Natural killer cell (primary cell): ENCODE results near the gene DIO1. TPM values are rescaled to one million over a fixed set of nuclear protein-coding genes. Genes with fewer than 3 reads are reported as not detected.
A peak's percentile ranks its signal among the peaks of the same experiment; 100 is the strongest.

ENCODE experiments used
- ATAC-seq, 3 donors: fragments of 150-1000 bp in 2 of 3; fragments of 200-7000 bp in 1 of 3; cut with Tn5 transposase; 1 replicate in 1 of 3; 2 replicates in 2 of 3; pipeline ENCODE4 v1.10.0; 2021; ENCODE audit warnings: mild to moderate bottlenecking in 2 of 3, moderate library complexity in 2 of 3
- DNase-seq, 2 donors: peaks; one replicate each; pipeline versions ENCODE4 v3.0.0 to v3.0.0-alpha.2; 2013 to 2021; ENCODE audit warnings: mixed read lengths in 1 of 2
- H3K27ac ChIP-seq: one replicate; pipeline ENCODE4 v1.5.1; 2013; ENCODE audit warnings: mild to moderate bottlenecking, low read length
- H3K27me3 ChIP-seq: one replicate; pipeline ENCODE4 v1.6.1; 2013; ENCODE audit warnings: low read length; ENCODE audit not compliant: control insufficient read depth, insufficient read depth
- H3K36me3 ChIP-seq: one replicate; pipeline ENCODE4 v1.6.1; 2013; ENCODE audit warnings: low read length; ENCODE audit not compliant: control insufficient read depth, insufficient read depth
- H3K4me1 ChIP-seq: one replicate; pipeline ENCODE4 v1.6.1; 2013; ENCODE audit warnings: low read length; ENCODE audit not compliant: control insufficient read depth, insufficient read depth
- H3K4me3 ChIP-seq: one replicate; pipeline ENCODE4 v1.5.1; 2013; ENCODE audit warnings: low read length
- H3K9me3 ChIP-seq: one replicate; pipeline ENCODE4 v1.6.1; 2013; ENCODE audit warnings: low read length; ENCODE audit not compliant: control insufficient read depth, insufficient read depth
- H3K27ac Mint-ChIP-seq, 2 donors: one replicate each; pipeline ENCODE4 v1.8.0; 2022; ENCODE audit warnings: mild to moderate bottlenecking in 2 of 2, mixed read lengths in 2 of 2, moderate library complexity in 1 of 2
- H3K27me3 Mint-ChIP-seq, 2 donors: one replicate each; pipeline ENCODE4 v1.8.0; 2022; ENCODE audit warnings: low read depth in 2 of 2, mixed read lengths in 2 of 2
- H3K36me3 Mint-ChIP-seq: one replicate; pipeline ENCODE4 v1.8.0; 2022; ENCODE audit warnings: mixed read lengths
- H3K4me1 Mint-ChIP-seq, 2 donors: one replicate each; pipeline ENCODE4 v1.8.0; 2022; ENCODE audit warnings: mixed read lengths in 2 of 2
- H3K4me3 Mint-ChIP-seq: one replicate; pipeline ENCODE4 v1.8.0; 2022; ENCODE audit warnings: mild to moderate bottlenecking, moderate library complexity, mixed read lengths
- H3K9me3 Mint-ChIP-seq, 2 donors: one replicate each; pipeline ENCODE4 v1.8.0; 2022; ENCODE audit warnings: mixed read lengths in 2 of 2
- WGBS: methylation state at CpG from one replicate; pipeline ENCODE4 v1.1.7; 2013; ENCODE audit warnings: missing lambda C conversion rate; ENCODE audit not compliant: insufficient coverage; 5-methylcytosine and 5-hydroxymethylcytosine counted together
- intact Hi-C: fragments of 100-400 bp; cut with micrococcal nuclease; formaldehyde crosslinking; loops from one replicate; pipeline ENCODE4 v1.14.2; 2022
- total RNA-seq, 4 donors: library from RNA; stranded (reverse); fragments of 120-200 nt in 1 of 4; gene quantifications; one replicate each; pipeline versions ENCODE4 v1.2.3 to v1.2.4, GENCODE V29; 2013 to 2022
- TF ChIP-seq, protein P1 (sequence below): fragments of 200-600 bp; IDR thresholded peaks from one replicate; pipeline ENCODE4 v1.8.0; 2022; ENCODE audit warnings: antibody characterized with exemption

DIO1 gene
- total RNA-seq, 3 donors from 2014 or later (not counting 1 experiment from before 2014, with no cell fraction given), result not detected

DNA sequence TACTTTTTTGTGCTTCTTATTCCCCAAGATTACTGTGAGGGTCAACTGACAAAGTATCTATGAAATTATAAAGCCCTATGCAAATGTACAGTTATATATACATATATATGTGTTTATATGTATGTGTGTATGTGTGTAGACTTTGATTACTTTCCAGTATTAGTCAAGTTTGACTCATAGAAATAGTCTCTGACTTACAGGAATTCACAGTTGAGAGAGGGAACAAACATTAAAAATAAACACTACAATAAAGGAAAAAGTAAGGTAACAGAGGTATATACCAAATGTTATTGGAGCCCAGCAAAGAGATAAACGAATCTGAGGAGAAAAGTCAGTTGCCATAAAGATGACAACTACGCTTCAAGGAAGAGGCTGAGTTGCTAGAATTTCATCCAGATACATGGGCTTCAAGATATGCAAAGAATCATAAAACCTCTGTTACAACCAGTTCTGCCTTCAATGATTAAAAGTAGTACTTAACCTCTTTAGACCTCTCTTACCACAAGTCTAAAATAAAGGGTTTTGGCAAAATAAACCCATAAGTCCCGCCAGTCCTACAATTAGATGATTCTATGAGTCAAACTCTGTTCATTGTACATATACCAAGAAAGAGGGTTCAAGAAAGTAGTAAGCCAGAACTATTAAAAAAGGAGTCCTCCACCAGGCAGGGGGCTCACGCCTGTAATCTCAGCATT, 44.3 kb downstream of the DIO1 start:
- H3K4me3 Mint-ChIP-seq, result no peak overlapping the region

DNA sequence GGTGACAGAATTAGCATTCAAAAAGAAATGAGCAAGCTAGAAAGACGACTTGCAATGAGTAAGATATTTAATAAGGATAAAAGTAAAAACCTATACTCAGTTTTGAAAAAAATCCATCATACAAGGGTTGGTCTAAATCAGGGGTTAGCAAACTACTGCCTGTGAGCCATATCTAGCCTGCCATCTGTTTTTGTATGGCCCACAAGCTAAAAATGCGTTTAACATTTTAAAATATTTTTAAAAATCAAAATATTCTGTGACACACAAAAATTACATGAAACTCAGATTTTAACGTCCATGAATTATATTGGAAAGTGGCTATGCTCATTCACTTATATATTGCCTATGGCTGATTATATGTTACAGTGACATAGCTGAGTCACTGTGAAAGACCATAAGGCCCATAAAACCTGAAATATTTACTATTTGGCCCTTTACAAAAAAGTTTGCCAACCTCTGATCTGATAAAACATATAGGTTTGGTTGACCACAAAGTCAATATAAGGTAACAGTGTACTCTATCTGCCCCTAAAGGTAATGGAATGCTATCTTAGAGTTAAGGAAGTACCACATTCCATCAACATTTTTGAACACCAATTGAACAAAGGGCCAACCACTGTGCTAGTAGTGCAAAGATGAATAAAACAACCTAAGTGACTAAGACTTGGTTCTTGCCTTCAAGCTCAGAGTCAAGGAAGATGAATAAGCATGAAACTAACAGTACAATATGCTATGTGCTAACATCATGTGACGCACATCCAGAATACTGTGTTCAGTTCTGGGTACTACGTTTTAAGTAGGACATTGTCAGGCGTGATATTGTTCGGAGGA, 48.4 kb downstream of the DIO1 start:
- ATAC-seq (no peak), DNase-seq (no peak)
- Histone ChIP-seq H3K36me3 (peaks cover 13% of the 10 kb centered on the region), H3K27me3 (no peaks in the 10 kb centered on the region), H3K4me3 (no peak overlapping the region), H3K9me3 (no peaks in the 10 kb centered on the region), H3K27ac (no peak overlapping the region), H3K4me1 (peaks cover 24% of the 10 kb centered on the region)
- Mint-ChIP-seq H3K9me3 (no peaks in the 10 kb centered on the region), H3K36me3 (peaks cover 6% of the 10 kb centered on the region), H3K27ac (peak overlapping the region in 1 of 2 donors; percentile 89), H3K4me3 (peak overlapping the region; percentile 53), H3K4me1 (peaks cover 52 to 60% of the 10 kb centered on the region in 2 donors), H3K27me3 (no peaks in the 10 kb centered on the region)
- WGBS, result 100% methylated on average over 2 of the region's 7 CpGs
- TF ChIP-seq, protein P1, sequence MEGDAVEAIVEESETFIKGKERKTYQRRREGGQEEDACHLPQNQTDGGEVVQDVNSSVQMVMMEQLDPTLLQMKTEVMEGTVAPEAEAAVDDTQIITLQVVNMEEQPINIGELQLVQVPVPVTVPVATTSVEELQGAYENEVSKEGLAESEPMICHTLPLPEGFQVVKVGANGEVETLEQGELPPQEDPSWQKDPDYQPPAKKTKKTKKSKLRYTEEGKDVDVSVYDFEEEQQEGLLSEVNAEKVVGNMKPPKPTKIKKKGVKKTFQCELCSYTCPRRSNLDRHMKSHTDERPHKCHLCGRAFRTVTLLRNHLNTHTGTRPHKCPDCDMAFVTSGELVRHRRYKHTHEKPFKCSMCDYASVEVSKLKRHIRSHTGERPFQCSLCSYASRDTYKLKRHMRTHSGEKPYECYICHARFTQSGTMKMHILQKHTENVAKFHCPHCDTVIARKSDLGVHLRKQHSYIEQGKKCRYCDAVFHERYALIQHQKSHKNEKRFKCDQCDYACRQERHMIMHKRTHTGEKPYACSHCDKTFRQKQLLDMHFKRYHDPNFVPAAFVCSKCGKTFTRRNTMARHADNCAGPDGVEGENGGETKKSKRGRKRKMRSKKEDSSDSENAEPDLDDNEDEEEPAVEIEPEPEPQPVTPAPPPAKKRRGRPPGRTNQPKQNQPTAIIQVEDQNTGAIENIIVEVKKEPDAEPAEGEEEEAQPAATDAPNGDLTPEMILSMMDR, result no peak
- intact Hi-C loops, result no loop called here

More for the DNA sequence above, 44.3 kb downstream of the DIO1 start:
- no peak overlapping the region for H3K27ac ChIP-seq
- Mint-ChIP-seq H3K4me1 (peaks cover 28 to 30% of the 10 kb centered on the region in 2 donors), H3K9me3 (peaks cover 0 to 1% of the 10 kb centered on the region in 2 donors), H3K36me3 (peaks cover 15% of the 10 kb centered on the region), H3K27me3 (no peaks in the 10 kb centered on the region), H3K27ac (peak overlapping the region in 1 of 2 donors; percentile 59)
- H3K4me1 ChIP-seq, result no peaks in the 10 kb centered on the region
- H3K9me3 ChIP-seq, result peaks cover 8% of the 10 kb centered on the region
- TF ChIP-seq, protein P1, result no peak
- H3K4me3 ChIP-seq, result no peak overlapping the region
- 98% methylated on average over 4 of the region's 4 CpGs for WGBS
- ATAC-seq (no peak), DNase-seq (no peak)
- intact Hi-C loops, result no loop called here
- no peaks in the 10 kb centered on the region for H3K27me3 ChIP-seq
- peaks cover 21% of the 10 kb centered on the region for H3K36me3 ChIP-seq

DNA sequence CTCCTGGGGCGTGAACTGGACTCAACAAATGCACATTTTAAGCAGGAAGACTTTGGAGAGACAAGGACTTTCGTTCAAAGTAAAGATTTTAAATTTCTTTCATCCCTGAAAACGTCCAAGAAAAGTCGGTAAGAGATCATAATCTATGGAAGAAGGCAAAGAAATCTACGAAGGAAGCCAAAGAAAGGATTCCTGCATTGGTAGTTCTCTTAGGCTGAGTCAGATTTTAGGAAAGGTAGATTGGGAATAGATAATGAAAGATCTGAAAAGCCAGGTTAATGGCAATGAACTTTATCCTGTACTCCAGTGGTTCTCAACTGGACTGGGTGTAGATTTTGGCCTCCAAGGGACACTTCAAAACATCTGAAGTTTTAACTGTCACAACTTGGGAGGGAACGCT, 49.1 kb downstream of the DIO1 start:
- Histone ChIP-seq H3K27ac (no peak overlapping the region), H3K9me3 (no peaks in the 10 kb centered on the region), H3K4me1 (peaks cover 24% of the 10 kb centered on the region), H3K36me3 (peaks cover 6% of the 10 kb centered on the region), H3K27me3 (no peaks in the 10 kb centered on the region), H3K4me3 (no peak overlapping the region)
- H3K9me3 Mint-ChIP-seq, result no peaks in the 10 kb centered on the region
- no peak for ATAC-seq
- TF ChIP-seq, protein P1, result no peak
- intact Hi-C loops, result no loop called here
- H3K4me3 Mint-ChIP-seq, result peak overlapping the region; percentile 53
- H3K36me3 Mint-ChIP-seq, result no peaks in the 10 kb centered on the region
- H3K4me1 Mint-ChIP-seq, result peaks cover 47 to 54% of the 10 kb centered on the region in 2 donors
- DNase-seq, result no peak
- 92% methylated on average over 6 of the region's 6 CpGs for WGBS
- H3K27ac Mint-ChIP-seq, result peak overlapping the region; percentile 89 to 97
- H3K27me3 Mint-ChIP-seq, result no peaks in the 10 kb centered on the region
